Endothelial cell of umbilical vein (primary cell): ENCODE results near the gene CYGB. TPM values are rescaled to one million over a fixed set of nuclear protein-coding genes. Genes with fewer than 3 reads are reported as not detected.

Experiments used
- BruUV-seq: library from RNA; stranded (reverse); fragments of 400-500 nt; replicated peaks from 2 replicates; lab custom pipeline; 2021; lab: Mats Ljungman, UMichigan
- CTCF ChIA-PET: fragments of 300-600, 350-600 bp; sonication (Branson Sonifier 250); formaldehyde crosslinking; loops from one replicate; lab custom pipeline; 2021; ENCODE audit warnings: antibody characterized with exemption, inconsistent platforms; lab: Charles Lee
- POLR2A ChIA-PET: fragments of 300-600, 350-600 bp; sonication (Branson Sonifier 250); formaldehyde crosslinking; loops from one replicate; lab custom pipeline; 2021; ENCODE audit warnings: antibody characterized with exemption, inconsistent platforms; lab: Charles Lee
- DNase-seq: peaks from one replicate; pipeline ENCODE4 v3.0.0-alpha.2; 2011; ENCODE audit warnings: low read depth, low spot score
- FAIRE-seq: peaks from 2 replicates; lab custom pipeline; 2011; peaks lifted over from hg19 to GRCh38; lab: Jason Lieb, UNC
- H2AFZ ChIP-seq: 2 replicates; pipeline ENCODE4 v1.6.0; 2012; ENCODE audit warnings: low read depth, low read length, control low read depth, inconsistent platforms
- H3K27ac ChIP-seq: 2 replicates; pipeline ENCODE4 v1.5.1; 2011; ENCODE audit warnings: low read depth, mild to moderate bottlenecking, control low read depth, low read length, moderate library complexity; ENCODE audit not compliant: insufficient read depth
- H3K27me3 ChIP-seq, 2 experiments: 2 replicates each; pipeline versions ENCODE4 v1.6.0 to v1.6.1; 2011; ENCODE audit warnings: low read length in 2 of 2, mixed read lengths in 1 of 2; ENCODE audit not compliant: control insufficient read depth in 2 of 2, insufficient read depth in 2 of 2
- H3K36me3 ChIP-seq, 2 experiments: 2 replicates in 1 of 2; 3 replicates in 1 of 2; pipeline ENCODE4 v1.5.1; 2011; ENCODE audit warnings: low read length in 2 of 2, mild to moderate bottlenecking in 1 of 2, moderate library complexity in 1 of 2; ENCODE audit not compliant: control insufficient read depth in 2 of 2, insufficient read depth in 2 of 2; ENCODE audit errors: extremely low read depth in 1 of 2
- H3K4me1 ChIP-seq: 3 replicates; pipeline ENCODE4 v1.5.1; 2011; ENCODE audit warnings: mild to moderate bottlenecking, low read length; ENCODE audit not compliant: control insufficient read depth, insufficient read depth; ENCODE audit errors: extremely low read depth
- H3K4me2 ChIP-seq: 2 replicates; pipeline ENCODE4 v1.6.1; 2011; ENCODE audit warnings: low read length, control low read depth, mixed read lengths; ENCODE audit not compliant: insufficient read depth
- H3K4me3 ChIP-seq, 3 experiments: fragments of 200-600 bp in 1 of 3; sonication (generic), shearing (Covaris generic) in 1 of 3; replicated peaks in 1 of 3; 2 replicates each; pipeline ENCODE4 v1.5.1; 2011 to 2016; ENCODE audit warnings: control low read depth in 3 of 3, low read length in 3 of 3, mild to moderate bottlenecking in 2 of 3, inconsistent platforms in 1 of 3, low read depth in 1 of 3, moderate library complexity in 1 of 3; ENCODE audit not compliant: insufficient read depth in 1 of 3
- H3K79me2 ChIP-seq: 2 replicates; pipeline ENCODE4 v1.6.0; 2012; ENCODE audit warnings: low read length, inconsistent platforms; ENCODE audit not compliant: control insufficient read depth, insufficient read depth
- H3K9ac ChIP-seq: replicated peaks from 2 replicates; pipeline ENCODE3; 2011; ENCODE audit warnings: low read length, control low read depth; ENCODE audit not compliant: insufficient read depth; ENCODE audit errors: extremely low read depth
- H3K9me1 ChIP-seq: replicated peaks from 3 replicates; pipeline ENCODE4 v1.6.0; 2011; ENCODE audit warnings: mild to moderate bottlenecking, low read length; ENCODE audit not compliant: control insufficient read depth, insufficient read depth; ENCODE audit errors: extremely low read depth
- H3K9me3 ChIP-seq: replicated peaks from 2 replicates; pipeline ENCODE4 v1.5.1; 2012; ENCODE audit warnings: low read length, inconsistent platforms; ENCODE audit not compliant: control insufficient read depth, insufficient read depth
- H4K20me1 ChIP-seq: replicated peaks from 2 replicates; pipeline ENCODE3; 2011; ENCODE audit warnings: mild to moderate bottlenecking, low read length; ENCODE audit not compliant: control insufficient read depth, insufficient read depth; ENCODE audit errors: extremely low read depth
- EZH2 ChIP-seq: IDR thresholded peaks from 2 replicates; pipeline ENCODE4 v1.6.1; 2012; ENCODE audit warnings: borderline replicate concordance, low read depth, mild to moderate bottlenecking, moderate library complexity, low read length, inconsistent platforms; ENCODE audit not compliant: severe bottlenecking
- FOS ChIP-seq: IDR thresholded peaks from 2 replicates; pipeline ENCODE4 v1.6.1; 2011; ENCODE audit warnings: mild to moderate bottlenecking, low read length, moderate library complexity, borderline replicate concordance; ENCODE audit not compliant: insufficient read depth
- GATA2 ChIP-seq: IDR thresholded peaks from 2 replicates; pipeline ENCODE4 v1.7.0; 2011; ENCODE audit warnings: low read depth, mild to moderate bottlenecking, moderate library complexity, mixed read lengths, low read length; ENCODE audit not compliant: insufficient read length, insufficient read depth
- JUN ChIP-seq: IDR thresholded peaks from 2 replicates; pipeline ENCODE4 v1.6.1; 2011; ENCODE audit warnings: borderline replicate concordance, low read depth; ENCODE audit not compliant: insufficient read length, insufficient read depth
- MYC ChIP-seq: IDR thresholded peaks from one replicate; pipeline ENCODE4 v1.6.1; 2011; ENCODE audit warnings: mild to moderate bottlenecking, low read depth, low read length
- POLR2A ChIP-seq: IDR thresholded peaks from 2 replicates; pipeline ENCODE4 v1.6.1; 2012; ENCODE audit warnings: low read depth, mild to moderate bottlenecking, control low read depth, low read length
- POLR2AphosphoS5 ChIP-seq: IDR thresholded peaks from 2 replicates; pipeline ENCODE4 v1.6.1; 2012; ENCODE audit warnings: low read depth, mild to moderate bottlenecking, control low read depth, low read length, moderate library complexity; ENCODE audit not compliant: insufficient read depth
- dilution Hi-C: fragments of 300-500 bp; cut with MboI; formaldehyde crosslinking; loops from one replicate; pipeline ENCODE4 v1.15.0; 2019; ENCODE audit warnings: low sequenced_read_pairs; ENCODE audit not compliant: extremely low pct_ligation_motif_present
- intact Hi-C: fragments of 100-400 bp; cut with micrococcal nuclease; formaldehyde crosslinking; loops from one replicate; pipeline ENCODE4 v1.10.0; 2022
- polyA plus RNA-seq, 4 experiments: library from polyadenylated mRNA; depleted of rRNA in 3 of 4; stranded (reverse) in 3 of 4; unstranded in 1 of 4; fragments of >200 nt; gene quantifications; 2 replicates each; pipeline versions ENCODE4 v1.2.1 to v1.2.3, GENCODE V29; 2011 to 2012; ENCODE audit warnings: missing spikeins in 1 of 4
- total RNA-seq: library from RNA; stranded (reverse); gene quantifications from 2 replicates; pipeline ENCODE4 v1.2.3, GENCODE V29; 2021
- TF ChIP-seq, protein P1 (sequence below): IDR thresholded peaks from 2 replicates; pipeline ENCODE4 v1.6.1; 2011; ENCODE audit not compliant: insufficient read depth, insufficient read length
- TF ChIP-seq, protein P2 (sequence below), 2 donors: IDR thresholded peaks; 1 replicate in 1 of 2; 2 replicates in 1 of 2; pipeline ENCODE4 v1.5.1; 2011; ENCODE audit warnings: low read length in 2 of 2, mild to moderate bottlenecking in 2 of 2, moderate library complexity in 2 of 2, control low read depth in 1 of 2, inconsistent platforms in 1 of 2, low read depth in 1 of 2; ENCODE audit not compliant: insufficient read depth in 1 of 2; ENCODE audit errors: extremely low read depth in 1 of 2

The CYGB gene
- total and polyA plus RNA-seq, 2 donors (not counting 3 experiments of a cell fraction or from before 2014, with no cell fraction given): 0.22 to 0.91 TPM

DNA sequence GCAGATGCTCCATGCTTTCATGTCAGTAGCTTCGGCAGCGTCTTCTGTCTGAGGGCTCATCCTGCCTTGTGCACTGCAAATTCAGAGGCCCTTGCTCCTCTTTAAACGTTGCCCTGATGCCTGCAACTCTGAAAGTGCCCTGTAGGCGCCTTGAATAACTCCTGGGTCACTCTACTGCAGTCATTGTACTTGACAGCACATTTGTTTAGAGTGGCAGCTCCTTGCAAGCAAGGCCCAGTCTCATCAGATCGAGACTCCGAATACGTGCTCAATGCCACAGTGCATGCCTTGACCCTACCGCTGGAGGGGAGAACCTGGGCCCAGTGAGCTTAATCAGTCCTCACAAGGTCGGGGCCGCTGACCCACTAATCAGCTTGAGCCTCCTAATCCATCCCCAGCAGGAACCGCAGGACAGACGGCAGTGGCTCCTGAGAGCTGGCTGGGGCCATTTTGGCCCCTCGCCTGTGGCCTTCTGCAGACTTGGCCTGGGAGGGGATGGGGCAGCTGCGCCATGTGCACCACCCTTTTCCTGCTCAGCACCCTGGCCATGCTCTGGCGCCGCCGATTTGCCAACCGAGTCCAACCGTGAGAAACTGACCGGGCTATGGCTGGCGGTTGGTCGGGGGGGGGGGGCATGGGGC lies 2.2 kb upstream of the CYGB start, which contains the start of gene PRCD:
PRCD (plus strand) TSS at position 414 of the 641 bp plus-strand sequence; CDS start at position 512, 98 bp downstream.
- Histone ChIP-seq H3K79me2 (no peaks in the 10 kb centered on the region), H3K36me3 (no peaks in the 10 kb centered on the region), H3K9ac (no peak within 1 kb of the TSS), H3K27ac (no peak within 1 kb of the TSS), H2AFZ (peak within 1 kb of the TSS; percentile 87), H4K20me1 (no peaks in the 10 kb centered on the region), H3K9me1 (no peaks in the 10 kb centered on the region), H3K9me3 (no peaks in the 10 kb centered on the region), H3K4me1 (peaks cover 4% of the 10 kb centered on the region), H3K27me3 (peaks cover 17 to 19% of the 10 kb centered on the region in 2 experiments), H3K4me2 (peak within 1 kb of the TSS; percentile 61), H3K4me3 (peak within 1 kb of the TSS in 1 of 3 experiments; percentile 35)
- FAIRE-seq (no peak), DNase-seq (no peak)
- dilution Hi-C loops (no loop called here), intact Hi-C loops (loop anchor here (2.0 kb wide), 1 partner anchor 13 kb away; no protein-coding TSS in a partner anchor)
- ChIA-PET POLR2A (interaction anchor here (1.0 kb wide), 1 partner anchor 17 kb away, joined by 3 read pairs; no protein-coding TSS in a partner anchor), CTCF (interaction anchor here (1.1 to 3.3 kb wide), 8 partner anchors 10 to 142 kb away, joined by 3 to 23 read pairs (median 6); partner anchors contain the start of gene ST6GALNAC2)
- BruUV-seq: no TSS peak
- no peak for TF ChIP-seq EZH2
- no peak for TF ChIP-seq MYC
- TF ChIP-seq, protein P1, sequence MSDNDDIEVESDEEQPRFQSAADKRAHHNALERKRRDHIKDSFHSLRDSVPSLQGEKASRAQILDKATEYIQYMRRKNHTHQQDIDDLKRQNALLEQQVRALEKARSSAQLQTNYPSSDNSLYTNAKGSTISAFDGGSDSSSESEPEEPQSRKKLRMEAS: no peak

DNA sequence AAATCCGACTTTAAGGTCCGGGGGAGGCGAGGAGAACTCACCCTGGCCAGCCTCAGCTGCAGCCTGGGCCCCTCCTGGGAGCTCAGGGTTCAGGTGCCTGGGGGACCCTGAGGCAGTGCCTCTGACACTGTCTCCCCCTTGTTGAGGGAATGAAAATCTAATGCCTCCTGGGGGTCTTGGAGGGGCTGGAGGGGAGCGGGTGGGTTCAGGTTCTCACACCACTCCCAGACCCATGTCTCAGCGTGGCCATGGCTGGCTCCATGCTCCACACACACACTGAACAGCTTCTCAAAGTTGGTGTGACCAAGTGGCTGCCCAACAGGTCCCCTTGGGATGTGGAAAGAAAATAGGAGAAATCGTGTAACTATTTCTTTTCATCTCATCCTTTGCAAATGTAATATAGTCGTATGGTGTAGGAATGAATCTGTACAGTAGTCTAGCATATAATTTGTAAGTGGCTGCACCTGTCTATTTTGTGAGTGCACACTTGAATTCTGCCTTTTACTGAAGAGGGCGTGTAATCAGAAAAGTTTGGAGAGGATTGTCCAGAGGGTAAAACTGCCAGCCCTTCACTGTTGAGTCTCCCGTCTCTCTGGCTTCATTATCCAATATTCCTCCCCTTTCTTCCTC lies 1.5 kb upstream of the CYGB start:
- CTCF ChIA-PET: interaction anchor here (2.1 to 3.3 kb wide), 2 partner anchors 11 to 15 kb away, joined by 20 to 23 read pairs; no protein-coding TSS in a partner anchor

More for the DNA sequence above, 1.5 kb upstream of the CYGB start:
- H3K9me3 ChIP-seq: no peaks in the 10 kb centered on the region
- POLR2A ChIA-PET: interaction anchor here (1.0 kb wide), 1 partner anchor 18 kb away, joined by 3 read pairs; no protein-coding TSS in a partner anchor
- H3K9me1 ChIP-seq: no peaks in the 10 kb centered on the region
- H3K4me2 ChIP-seq: no peak overlapping the region
- intact Hi-C loops: no loop called here
- H3K79me2 ChIP-seq: no peaks in the 10 kb centered on the region
- DNase-seq: no peak
- TF ChIP-seq MYC: no peak
- no peak for TF ChIP-seq JUN
- TF ChIP-seq EZH2: no peak
- no peak for TF ChIP-seq POLR2A
- TF ChIP-seq, protein P2, sequence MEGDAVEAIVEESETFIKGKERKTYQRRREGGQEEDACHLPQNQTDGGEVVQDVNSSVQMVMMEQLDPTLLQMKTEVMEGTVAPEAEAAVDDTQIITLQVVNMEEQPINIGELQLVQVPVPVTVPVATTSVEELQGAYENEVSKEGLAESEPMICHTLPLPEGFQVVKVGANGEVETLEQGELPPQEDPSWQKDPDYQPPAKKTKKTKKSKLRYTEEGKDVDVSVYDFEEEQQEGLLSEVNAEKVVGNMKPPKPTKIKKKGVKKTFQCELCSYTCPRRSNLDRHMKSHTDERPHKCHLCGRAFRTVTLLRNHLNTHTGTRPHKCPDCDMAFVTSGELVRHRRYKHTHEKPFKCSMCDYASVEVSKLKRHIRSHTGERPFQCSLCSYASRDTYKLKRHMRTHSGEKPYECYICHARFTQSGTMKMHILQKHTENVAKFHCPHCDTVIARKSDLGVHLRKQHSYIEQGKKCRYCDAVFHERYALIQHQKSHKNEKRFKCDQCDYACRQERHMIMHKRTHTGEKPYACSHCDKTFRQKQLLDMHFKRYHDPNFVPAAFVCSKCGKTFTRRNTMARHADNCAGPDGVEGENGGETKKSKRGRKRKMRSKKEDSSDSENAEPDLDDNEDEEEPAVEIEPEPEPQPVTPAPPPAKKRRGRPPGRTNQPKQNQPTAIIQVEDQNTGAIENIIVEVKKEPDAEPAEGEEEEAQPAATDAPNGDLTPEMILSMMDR (IDR thresholded peaks at IDR 0.05; ENCODE audit: extremely low read depth in 1 of 2, insufficient read depth in 1 of 2, low read depth in 1 of 2, low read length in 2 of 2): no peak
- TF ChIP-seq POLR2AphosphoS5: no peak
- TF ChIP-seq, protein P1: no peak
- TF ChIP-seq FOS: no peak
- TF ChIP-seq GATA2: no peak
- H2AFZ ChIP-seq: no peak overlapping the region
- dilution Hi-C loops: no loop called here
- no peak overlapping the region for H3K4me3 ChIP-seq
- no peak overlapping the region for H3K27ac ChIP-seq
- H3K36me3 ChIP-seq: no peaks in the 10 kb centered on the region
- no peaks in the 10 kb centered on the region for H4K20me1 ChIP-seq
- no TSS peak for BruUV-seq
- peaks cover 17 to 19% of the 10 kb centered on the region in 2 experiments for H3K27me3 ChIP-seq
- H3K4me1 ChIP-seq: no peaks in the 10 kb centered on the region
- no peak for FAIRE-seq
- H3K9ac ChIP-seq: no peak overlapping the region
